Prostate gland (tissue), 2 donors: Measurements from ENCODE around the gene SLC25A21. TPM values are rescaled to one million over a fixed set of nuclear protein-coding genes. Genes with fewer than 3 reads are reported as not detected.
A peak's percentile ranks its signal among the peaks of the same experiment; 100 is the strongest.

ENCODE experiments used
- DNase-seq: peaks from one replicate; pipeline ENCODE4 v3.0.0-alpha.2; 2019; ENCODE audit warnings: low spot score
- H3K27ac ChIP-seq, 2 donors: fragments of 200-600 bp; sonication (generic); 2 replicates each; pipeline ENCODE4 v1.5.1; 2017 to 2019
- H3K27me3 ChIP-seq: fragments of 200-600 bp; sonication (generic); replicated peaks from 2 replicates; pipeline ENCODE4 v1.5.1; 2019; ENCODE audit not compliant: insufficient read depth
- H3K36me3 ChIP-seq, 2 donors: fragments of 200-600 bp; sonication (generic); 1 replicate in 1 of 2; 2 replicates in 1 of 2; pipeline versions ENCODE4 v1.5.1 to v1.8.1; 2017 to 2019
- H3K4me1 ChIP-seq: fragments of 200-600 bp; sonication (generic); replicated peaks from 2 replicates; pipeline ENCODE4 v1.5.1; 2019
- H3K4me3 ChIP-seq, 2 donors: fragments of 200-600 bp; sonication (generic); 2 replicates each; pipeline ENCODE4 v1.5.1; 2017 to 2019
- H3K9me3 ChIP-seq: fragments of 200-600 bp; sonication (generic); 2 replicates; pipeline ENCODE4 v1.5.1; 2017
- CTCF ChIP-seq, 4 experiments: fragments of 200-600 bp in 2 of 4; fragments of 450-650 bp in 2 of 4; sonication (generic) in 2 of 4; IDR thresholded peaks; 1 replicate in 3 of 4; 2 replicates in 1 of 4; pipeline ENCODE4 v1.5.1; 2016 to 2019; ENCODE audit warnings: antibody characterized with exemption in 4 of 4, mild to moderate bottlenecking in 2 of 4, moderate library complexity in 2 of 4
- POLR2A ChIP-seq: fragments of 450-650 bp; IDR thresholded peaks from one replicate; pipeline ENCODE4 v1.6.1; 2016; ENCODE audit warnings: antibody characterized with exemption, mild to moderate bottlenecking
- POLR2AphosphoS5 ChIP-seq: sonication (generic); formaldehyde crosslinking; IDR thresholded peaks from one replicate; pipeline ENCODE4 v1.6.1; 2017; ENCODE audit warnings: antibody characterized with exemption
- WGBS: methylation state at CpG from one replicate; pipeline ENCODE4 v1.1.5; 2018; 5-methylcytosine and 5-hydroxymethylcytosine counted together
- intact Hi-C: fragments of 100-400 bp; cut with DNase I; formaldehyde crosslinking; loops from one replicate; pipeline ENCODE4 v1.14.2; 2022
- total RNA-seq, 2 donors: library from RNA; depleted of rRNA; stranded (reverse); fragments of >200 nt; gene quantifications; one replicate each; pipeline ENCODE4 v1.1.0, GENCODE V29; 2016

Gene SLC25A21
- total RNA-seq, 2 donors from 2014 or later: 1.5 to 7.7 TPM

- TF ChIP-seq CTCF (IDR thresholded peaks at IDR 0.05) (no peak), POLR2A (no peak), POLR2AphosphoS5 (no peak)
- 94% methylated on average over 5 of the region's 5 CpGs for WGBS
- no peaks in the 10 kb centered on the region for H3K27me3 ChIP-seq
- DNase-seq: no peak
- H3K36me3 ChIP-seq: no peaks in the 10 kb centered on the region
- intact Hi-C loops: loop anchor here (5.0 kb wide), 1 partner anchor 392 kb away; no protein-coding TSS in a partner anchor
- H3K9me3 ChIP-seq: no peaks in the 10 kb centered on the region
- H3K4me1 ChIP-seq: no peaks in the 10 kb centered on the region
- H3K4me3 ChIP-seq: no peak overlapping the region
- H3K27ac ChIP-seq: no peak overlapping the region
Observed at GRCh38 chr14:36944307-36945010, 227.9 kb downstream of the SLC25A21 start.

- no peak overlapping the region for H3K27ac ChIP-seq
- intact Hi-C loops: loop anchor here (5.0 kb wide), 1 partner anchor 390 kb away; no protein-coding TSS in a partner anchor
- no peaks in the 10 kb centered on the region for H3K27me3 ChIP-seq
- no peak for DNase-seq
- no peak overlapping the region for H3K4me3 ChIP-seq
- H3K9me3 ChIP-seq: no peaks in the 10 kb centered on the region
- TF ChIP-seq CTCF (IDR thresholded peaks at IDR 0.05) (no peak), POLR2AphosphoS5 (no peak), POLR2A (no peak)
- no peaks in the 10 kb centered on the region for H3K36me3 ChIP-seq
- WGBS: 82% methylated on average over 4 of the region's 4 CpGs
- no peaks in the 10 kb centered on the region for H3K4me1 ChIP-seq
Observed at GRCh38 chr14:36942522-36943245, 229.7 kb downstream of the SLC25A21 start.

- Histone ChIP-seq H3K27me3 (no peaks in the 10 kb centered on the region), H3K4me3 (no peak overlapping the region), H3K36me3 (no peaks in the 10 kb centered on the region), H3K27ac (no peak overlapping the region), H3K4me1 (no peaks in the 10 kb centered on the region), H3K9me3 (no peaks in the 10 kb centered on the region)
- peak; percentile 67 for DNase-seq
- TF ChIP-seq CTCF (IDR thresholded peaks at IDR 0.05): peak; percentile 84 to 91 (median 90)
- TF ChIP-seq POLR2A: no peak
- peak; percentile 44 for TF ChIP-seq POLR2AphosphoS5
- intact Hi-C loops: loop anchor here (5.0 kb wide), 1 partner anchor 390 kb away; no protein-coding TSS in a partner anchor
- WGBS: 13% methylated on average over 12 of the region's 12 CpGs
Observed at GRCh38 chr14:36941783-36942521, 230.5 kb downstream of the SLC25A21 start.

GRCh38 chr14:36940476-36940875 lies 231.9 kb downstream of the SLC25A21 start:
- DNase-seq: no peak
- intact Hi-C loops: loop anchor here (5.0 kb wide), 1 partner anchor 388 kb away; no protein-coding TSS in a partner anchor

More at GRCh38 chr14:36940476-36940875, 231.9 kb downstream of the SLC25A21 start:
- Histone ChIP-seq H3K27me3 (no peaks in the 10 kb centered on the region), H3K27ac (no peak overlapping the region), H3K9me3 (no peaks in the 10 kb centered on the region), H3K4me3 (no peak overlapping the region), H3K4me1 (no peaks in the 10 kb centered on the region), H3K36me3 (no peaks in the 10 kb centered on the region)
- WGBS: 87% methylated on average over 4 of the region's 4 CpGs
- no peak for TF ChIP-seq POLR2A
- no peak for TF ChIP-seq POLR2AphosphoS5
- TF ChIP-seq CTCF (IDR thresholded peaks at IDR 0.05): no peak
